Glutamatergic neuron (in vitro differentiated cells): ENCODE data around the gene BABAM1. TPM values are rescaled to one million over a fixed set of nuclear protein-coding genes. Genes with fewer than 3 reads are reported as not detected.
A peak's percentile ranks its signal among the peaks of the same experiment; 100 is the strongest.

Source experiments
- DNase-seq: peaks from one replicate; pipeline ENCODE4 v3.0.0; 2022
- H3K27ac Mint-ChIP-seq: one replicate; pipeline ENCODE4 v1.8.0; 2020; ENCODE audit warnings: mild to moderate bottlenecking, mixed read lengths, inconsistent platforms; ENCODE audit not compliant: unreplicated experiment
- H3K27me3 Mint-ChIP-seq: one replicate; pipeline ENCODE4 v1.8.0; 2020; ENCODE audit warnings: mild to moderate bottlenecking, moderate library complexity, mixed read lengths, inconsistent platforms; ENCODE audit not compliant: unreplicated experiment
- H3K36me3 Mint-ChIP-seq: one replicate; pipeline ENCODE4 v1.8.0; 2020; ENCODE audit warnings: mild to moderate bottlenecking, mixed read lengths, inconsistent platforms; ENCODE audit not compliant: unreplicated experiment
- H3K4me1 Mint-ChIP-seq: one replicate; pipeline ENCODE4 v1.8.0; 2020; ENCODE audit warnings: mild to moderate bottlenecking, low read depth, mixed read lengths, inconsistent platforms; ENCODE audit not compliant: unreplicated experiment
- H3K4me3 Mint-ChIP-seq: one replicate; pipeline ENCODE4 v1.8.0; 2020; ENCODE audit warnings: mild to moderate bottlenecking, mixed read lengths, inconsistent platforms; ENCODE audit not compliant: unreplicated experiment
- H3K9me3 Mint-ChIP-seq: one replicate; pipeline ENCODE4 v1.8.0; 2020; ENCODE audit warnings: mild to moderate bottlenecking, moderate library complexity, mixed read lengths, inconsistent platforms; ENCODE audit not compliant: unreplicated experiment
- CTCF ChIP-seq: fragments of 200-600 bp; sonication (generic); IDR thresholded peaks from one replicate; pipeline ENCODE4 v1.5.0; 2021; ENCODE audit not compliant: partially characterized antibody, unreplicated experiment
- total RNA-seq: library from RNA; stranded (reverse); fragmentation: NEBNext Ultra II Directional; extraction: Animal tissue kit (Norgen Biotek cat#: 25700); gene quantifications from one replicate; pipeline ENCODE4 v1.2.1, GENCODE V29; 2021; ENCODE audit not compliant: unreplicated experiment

The BABAM1 gene
- total RNA-seq, 1 donor from 2014 or later, result 85.7 TPM

DNA sequence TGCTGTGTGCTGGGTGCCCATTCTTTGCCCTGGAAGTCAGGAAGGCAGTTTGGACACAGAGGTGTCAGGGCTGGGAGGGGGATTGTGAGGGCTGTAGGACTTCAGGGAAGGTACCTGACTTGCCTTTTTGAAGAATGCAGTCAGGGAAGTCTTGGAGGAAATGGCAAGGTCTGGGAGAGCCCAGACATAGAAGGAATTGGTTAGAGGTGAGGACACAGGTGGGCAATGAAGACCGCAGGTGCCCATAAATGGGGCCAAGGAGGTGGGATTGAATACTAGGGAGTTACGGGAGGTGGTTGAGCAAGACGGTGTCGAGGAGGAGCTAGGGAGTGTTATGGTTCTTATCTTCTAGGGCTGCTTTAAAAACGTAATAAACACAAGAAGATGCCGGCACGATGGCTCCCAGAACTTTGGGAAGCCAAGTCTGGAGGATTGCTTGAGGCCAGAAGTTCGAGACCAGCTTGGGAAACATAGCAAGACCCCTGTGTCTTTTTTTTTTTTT is 40.7 kb downstream of the BABAM1 start:
- H3K4me1 Mint-ChIP-seq, result peaks cover 30% of the 10 kb centered on the region
- H3K27me3 Mint-ChIP-seq, result peaks cover 19% of the 10 kb centered on the region
- peak overlapping the region; percentile 94 for H3K4me3 Mint-ChIP-seq
- H3K9me3 Mint-ChIP-seq, result peaks cover 27% of the 10 kb centered on the region
- no peak for DNase-seq
- peak overlapping the region; percentile 72 for H3K27ac Mint-ChIP-seq
- TF ChIP-seq CTCF, result no peak
- no peaks in the 10 kb centered on the region for H3K36me3 Mint-ChIP-seq

DNA sequence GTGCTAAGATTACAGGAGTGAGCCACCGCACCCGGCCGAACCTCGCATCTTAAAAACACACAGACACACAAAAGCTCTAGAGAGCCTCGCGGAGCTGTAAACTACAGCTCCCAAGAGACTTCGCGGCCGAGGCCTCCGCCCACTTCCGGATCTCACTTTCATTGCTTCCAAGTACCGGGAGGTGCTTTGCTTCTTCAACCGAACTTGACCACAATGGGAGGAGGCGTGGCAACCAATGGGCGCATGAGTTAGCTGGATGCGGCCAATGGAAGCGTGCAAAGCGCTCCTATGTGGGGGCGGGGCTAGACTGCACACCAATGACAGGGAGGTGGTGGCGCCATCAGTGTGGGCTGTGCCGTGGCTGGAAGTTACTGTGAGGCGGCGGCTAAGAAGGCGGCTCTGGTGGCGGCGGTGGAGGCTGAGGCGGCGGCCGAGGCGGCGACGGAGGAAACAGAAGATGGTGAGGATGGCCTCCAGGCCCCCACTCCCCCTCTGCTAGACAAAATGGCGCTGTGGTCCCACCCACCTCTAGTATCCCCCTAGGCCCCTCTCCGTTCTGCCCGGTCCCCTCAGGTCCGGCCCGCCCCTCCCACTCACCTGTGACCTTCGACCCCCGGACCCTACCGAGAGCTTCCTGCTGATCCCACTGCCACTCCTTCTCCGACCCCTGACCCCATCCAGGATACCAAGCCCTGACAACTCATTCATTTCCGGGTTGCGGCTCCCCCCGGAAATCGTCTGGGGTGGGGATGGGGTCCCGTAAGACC is 42.1 kb downstream of the BABAM1 start, which contains the start of gene DDA1:
Gene DDA1 (plus strand): TSS at position 366 of the 767 bp plus-strand sequence. CDS start 92 bp downstream, at position 458.
- H3K4me1 Mint-ChIP-seq, result peaks cover 24% of the 10 kb centered on the region
- H3K27me3 Mint-ChIP-seq, result peaks cover 19% of the 10 kb centered on the region
- peak; percentile 97 for DNase-seq
- no peaks in the 10 kb centered on the region for H3K36me3 Mint-ChIP-seq
- H3K4me3 Mint-ChIP-seq, result peak within 1 kb of the TSS; percentile 96
- H3K27ac Mint-ChIP-seq, result peak within 1 kb of the TSS; percentile 94
- H3K9me3 Mint-ChIP-seq, result peaks cover 25% of the 10 kb centered on the region
- no peak for TF ChIP-seq CTCF

DNA sequence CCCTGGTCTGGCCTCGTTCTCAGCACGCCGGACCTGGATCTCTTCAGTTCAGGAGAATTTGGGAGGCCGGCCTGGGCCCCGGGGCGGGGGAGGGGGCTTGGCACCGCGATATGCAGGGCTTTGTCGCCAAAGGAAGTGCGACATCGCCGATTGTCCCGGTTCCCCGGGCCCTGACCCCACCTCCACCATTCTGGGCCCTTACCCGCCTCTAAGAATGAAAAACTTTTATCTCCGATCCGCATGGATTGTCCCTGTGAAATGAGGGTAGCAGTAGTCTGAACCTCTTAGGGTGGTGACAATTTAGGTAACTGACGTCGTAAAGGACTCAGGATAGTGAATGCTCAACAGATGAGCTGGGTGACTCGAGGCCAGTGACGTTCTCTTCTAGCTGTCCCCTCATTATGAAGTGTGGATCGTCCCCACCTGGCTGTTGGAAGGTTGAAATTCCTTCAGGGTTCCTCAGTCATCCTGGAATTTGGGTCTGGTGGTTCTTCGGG is 42.8 kb downstream of the BABAM1 start:
- Mint-ChIP-seq H3K4me1 (peaks cover 18% of the 10 kb centered on the region), H3K27me3 (peaks cover 16% of the 10 kb centered on the region), H3K9me3 (peaks cover 18% of the 10 kb centered on the region), H3K4me3 (peak overlapping the region; percentile 96), H3K27ac (peak overlapping the region; percentile 94), H3K36me3 (no peaks in the 10 kb centered on the region)
- no peak for DNase-seq
- no peak for TF ChIP-seq CTCF

DNA sequence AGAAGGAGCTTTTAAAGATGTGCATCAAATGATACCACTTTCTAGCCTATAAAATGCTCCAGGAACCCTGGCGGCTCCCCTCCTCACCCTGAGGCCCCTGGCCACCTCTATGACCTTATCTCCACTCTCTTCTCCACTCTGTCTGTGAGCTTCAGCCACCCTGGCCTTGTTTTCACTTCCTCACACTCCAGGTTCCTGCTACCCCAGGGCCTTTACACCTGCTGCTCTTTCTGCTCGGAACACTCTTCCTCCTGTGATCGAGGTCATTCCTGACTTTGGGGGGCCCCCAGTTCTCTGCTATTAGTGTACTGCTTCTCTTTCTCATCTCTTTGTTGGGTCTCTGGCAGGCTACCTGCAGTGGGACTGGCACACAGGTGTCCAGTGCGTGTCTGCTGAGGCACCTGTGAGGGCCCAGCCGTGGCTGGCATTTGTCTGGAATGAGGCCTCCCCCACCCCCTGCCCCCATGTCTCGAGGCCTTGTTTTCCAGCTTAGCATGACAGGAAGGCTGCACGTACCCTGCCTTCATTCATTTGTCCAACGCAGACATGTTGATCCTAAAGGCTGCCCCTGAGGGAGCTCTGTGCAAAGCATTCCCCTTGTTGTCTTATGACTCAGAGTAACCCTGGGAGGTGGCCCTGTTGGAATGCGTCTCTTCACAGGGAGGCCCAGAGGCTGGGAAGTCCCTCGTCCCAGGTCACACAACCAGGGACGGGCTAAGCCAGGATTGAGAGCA is 44.4 kb downstream of the BABAM1 start:
- H3K36me3 Mint-ChIP-seq, result no peaks in the 10 kb centered on the region
- H3K27me3 Mint-ChIP-seq, result peaks cover 7% of the 10 kb centered on the region
- H3K27ac Mint-ChIP-seq, result peak overlapping the region; percentile 23
- DNase-seq, result no peak
- TF ChIP-seq CTCF, result no peak
- H3K4me3 Mint-ChIP-seq, result peak overlapping the region; percentile 58
- H3K9me3 Mint-ChIP-seq, result peaks cover 6% of the 10 kb centered on the region
- H3K4me1 Mint-ChIP-seq, result peaks cover 14% of the 10 kb centered on the region
